Common myeloid progenitor, CD34-positive (primary cell): Measurements from ENCODE around the gene GRIN2B. TPM values are rescaled to one million over a fixed set of nuclear protein-coding genes. Genes with fewer than 3 reads are reported as not detected.
A peak's percentile ranks its signal among the peaks of the same experiment; 100 is the strongest.

Experiments
- CTCF ChIA-PET: fragments of 350-600 bp; sonication (Branson Sonifier 250); formaldehyde crosslinking; loops from one replicate; lab custom pipeline; 2021; ENCODE audit warnings: antibody characterized with exemption; lab: Charles Lee
- POLR2A ChIA-PET: fragments of 350-600 bp; sonication (Branson Sonifier 250); formaldehyde crosslinking; loops from one replicate; lab custom pipeline; 2021; ENCODE audit warnings: antibody characterized with exemption; lab: Charles Lee
- DNase-seq, 3 donors: peaks; one replicate each; pipeline versions ENCODE4 v3.0.0 to v3.0.0-alpha.2; 2013
- H3K27ac ChIP-seq, 2 experiments: 1 replicate in 1 of 2; 2 replicates in 1 of 2; pipeline ENCODE4 v1.7.0; 2013; ENCODE audit warnings: inconsistent platforms in 2 of 2, low read length in 2 of 2, mild to moderate bottlenecking in 2 of 2, low read depth in 1 of 2, moderate library complexity in 1 of 2; ENCODE audit not compliant: severe bottlenecking in 2 of 2, insufficient read depth in 1 of 2, poor library complexity in 1 of 2
- H3K27me3 ChIP-seq, 5 experiments: replicated peaks in 2 of 5; 1 replicate in 3 of 5; 2 replicates in 2 of 5; pipeline versions ENCODE4 v1.6.1 to v1.7.0; 2013; ENCODE audit warnings: low read length in 4 of 5, mild to moderate bottlenecking in 2 of 5, moderate library complexity in 2 of 5, inconsistent platforms in 1 of 5; ENCODE audit not compliant: insufficient read depth in 5 of 5, control insufficient read depth in 4 of 5
- H3K36me3 ChIP-seq, 4 experiments: 1 replicate in 2 of 4; 2 replicates in 2 of 4; pipeline versions ENCODE4 v1.6.1 to v1.7.0; 2013; ENCODE audit warnings: low read length in 3 of 4, control low read depth in 1 of 4, mild to moderate bottlenecking in 1 of 4; ENCODE audit not compliant: control insufficient read depth in 4 of 4, insufficient read depth in 4 of 4
- H3K4me1 ChIP-seq, 4 experiments: 1 replicate in 3 of 4; 2 replicates in 1 of 4; pipeline versions ENCODE4 v1.6.1 to v1.7.1; 2013; ENCODE audit warnings: low read length in 3 of 4, mild to moderate bottlenecking in 3 of 4, control low read depth in 1 of 4, inconsistent platforms in 1 of 4, moderate library complexity in 1 of 4; ENCODE audit not compliant: control insufficient read depth in 4 of 4, insufficient read depth in 4 of 4; ENCODE audit errors: control extremely low read depth in 1 of 4
- H3K4me3 ChIP-seq, 7 experiments: 1 replicate in 4 of 7; 2 replicates in 3 of 7; pipeline versions ENCODE4 v1.5.1 to v1.7.0; 2013; ENCODE audit warnings: mild to moderate bottlenecking in 7 of 7, low read length in 6 of 7, moderate library complexity in 6 of 7, inconsistent platforms in 2 of 7, low read depth in 2 of 7, control low read depth in 1 of 7; ENCODE audit not compliant: insufficient read depth in 4 of 7, control insufficient read depth in 1 of 7; ENCODE audit errors: extremely low read depth in 1 of 7
- H3K9me3 ChIP-seq, 5 experiments: 1 replicate in 4 of 5; 2 replicates in 1 of 5; pipeline versions ENCODE4 v1.6.1 to v1.7.1; 2013; ENCODE audit warnings: low read length in 4 of 5, mild to moderate bottlenecking in 2 of 5, inconsistent platforms in 1 of 5, low read depth in 1 of 5, moderate library complexity in 1 of 5; ENCODE audit not compliant: control insufficient read depth in 4 of 5, insufficient read depth in 2 of 5; ENCODE audit errors: control extremely low read depth in 1 of 5
- WGBS: methylation state at CpG from one replicate; pipeline ENCODE4 v1.1.5; 2013; ENCODE audit not compliant: insufficient coverage; 5-methylcytosine and 5-hydroxymethylcytosine counted together
- polyA plus RNA-seq: library from polyadenylated mRNA; unstranded; fragments of 120-200 nt; gene quantifications from one replicate; pipeline ENCODE4 v1.2.1, GENCODE V29; 2013

The GRIN2B gene
- not detected for polyA plus RNA-seq

GRCh38 chr12:13981296-13981962 is at the start of gene GRIN2B:
Gene GRIN2B, minus strand, starts transcription at chr12:13981602. Its CDS starts 115,394 bp downstream, at chr12:13866208.
- POLR2A ChIA-PET: no interaction called here
- Histone ChIP-seq H3K27ac (no peak within 1 kb of the TSS), H3K27me3 (peaks cover 18 to 86% (median 34%) of the 10 kb centered on the region in 5 experiments), H3K4me1 (peaks cover 0 to 16% (median 9%) of the 10 kb centered on the region in 4 experiments), H3K36me3 (no peaks in the 10 kb centered on the region), H3K4me3 (peak within 1 kb of the TSS in 5 of 7 experiments; percentile 12 to 50 (median 43)), H3K9me3 (peaks cover 0 to 2% (median 0%) of the 10 kb centered on the region in 5 experiments)
- CTCF ChIA-PET: no interaction called here
- WGBS: 2% methylated on average over 16 of the region's 37 CpGs
- DNase-seq: peak in 2 of 3 donors; percentile 15 to 19

GRCh38 chr12:14026537-14026936 is 45.1 kb upstream of the GRIN2B start:
- Histone ChIP-seq H3K27ac (no peak overlapping the region), H3K4me3 (no peak overlapping the region), H3K9me3 (no peaks in the 10 kb centered on the region), H3K4me1 (no peaks in the 10 kb centered on the region), H3K36me3 (no peaks in the 10 kb centered on the region), H3K27me3 (peaks cover 0 to 2% (median 0%) of the 10 kb centered on the region in 5 experiments)
- CTCF ChIA-PET: no interaction called here
- POLR2A ChIA-PET: no interaction called here
- DNase-seq: no peak
- WGBS: 100% methylated on average over 3 of the region's 4 CpGs

GRCh38 chr12:14024591-14024990 is 43.2 kb upstream of the GRIN2B start:
- H3K4me3 ChIP-seq: no peak overlapping the region
- H3K4me1 ChIP-seq: no peaks in the 10 kb centered on the region
- CTCF ChIA-PET: no interaction called here
- no peaks in the 10 kb centered on the region for H3K9me3 ChIP-seq
- H3K27ac ChIP-seq: no peak overlapping the region
- POLR2A ChIA-PET: no interaction called here
- H3K27me3 ChIP-seq: peaks cover 0 to 2% (median 0%) of the 10 kb centered on the region in 5 experiments
- no peaks in the 10 kb centered on the region for H3K36me3 ChIP-seq
- no peak for DNase-seq

- no peaks in the 10 kb centered on the region for H3K27me3 ChIP-seq
- WGBS: no CpG with 5 or more reads among the region's 2 CpGs
- POLR2A ChIA-PET: no interaction called here
- no peak for DNase-seq
- peaks cover 0 to 4% (median under 1%) of the 10 kb centered on the region in 5 experiments for H3K9me3 ChIP-seq
- no peak overlapping the region for H3K27ac ChIP-seq
- H3K4me3 ChIP-seq: no peak overlapping the region
- CTCF ChIA-PET: no interaction called here
- H3K4me1 ChIP-seq: no peaks in the 10 kb centered on the region
- no peaks in the 10 kb centered on the region for H3K36me3 ChIP-seq
These were observed 36.7 kb upstream of the GRIN2B start for GRCh38 chr12:14018080-14018479.

GRCh38 chr12:14010989-14011388 is 29.6 kb upstream of the GRIN2B start:
- no peak overlapping the region for H3K27ac ChIP-seq
- no peaks in the 10 kb centered on the region for H3K27me3 ChIP-seq
- DNase-seq: no peak
- H3K4me3 ChIP-seq: no peak overlapping the region
- WGBS: no CpG with 5 or more reads among the region's 1 CpG
- H3K9me3 ChIP-seq: peaks cover 0 to 7% (median 4%) of the 10 kb centered on the region in 5 experiments
- H3K4me1 ChIP-seq: no peaks in the 10 kb centered on the region
- CTCF ChIA-PET: no interaction called here
- no peaks in the 10 kb centered on the region for H3K36me3 ChIP-seq
- POLR2A ChIA-PET: no interaction called here

- no peaks in the 10 kb centered on the region for H3K36me3 ChIP-seq
- POLR2A ChIA-PET: no interaction called here
- H3K27ac ChIP-seq: no peak overlapping the region
- 40% methylated on average over 1 of the region's 2 CpGs for WGBS
- no peak for DNase-seq
- peaks cover 0 to 3% (median 2%) of the 10 kb centered on the region in 5 experiments for H3K9me3 ChIP-seq
- no peaks in the 10 kb centered on the region for H3K27me3 ChIP-seq
- CTCF ChIA-PET: no interaction called here
- no peaks in the 10 kb centered on the region for H3K4me1 ChIP-seq
- H3K4me3 ChIP-seq: no peak overlapping the region
These were observed 26.2 kb upstream of the GRIN2B start for GRCh38 chr12:14007639-14008038.

- POLR2A ChIA-PET: no interaction called here
- H3K36me3 ChIP-seq: no peaks in the 10 kb centered on the region
- H3K4me1 ChIP-seq: no peaks in the 10 kb centered on the region
- no peak overlapping the region for H3K4me3 ChIP-seq
- no peak for DNase-seq
- H3K27me3 ChIP-seq: peaks cover 0 to 13% (median 0%) of the 10 kb centered on the region in 5 experiments
- peaks cover 0 to 1% (median 0%) of the 10 kb centered on the region in 5 experiments for H3K9me3 ChIP-seq
- H3K27ac ChIP-seq: no peak overlapping the region
- CTCF ChIA-PET: no interaction called here
- 100% methylated on average over 3 of the region's 4 CpGs for WGBS
These were observed 11.2 kb upstream of the GRIN2B start for GRCh38 chr12:13992585-13992984.
